Measurements from ENCODE around the gene ARF4.

The ARF4 gene

GRCh38 chr3:57577801-57578200 is 19.3 kb downstream of the ARF4 start:
- DNase-seq (ENCODE audit: low spot score) = no peak

GRCh38 chr3:57575966-57576626 is 21.0 kb downstream of the ARF4 start:
- peak; percentile 67 for DNase-seq (ENCODE audit: low spot score)

- DNase-seq (ENCODE audit: low spot score) = no peak
These were observed 25.0 kb downstream of the ARF4 start for GRCh38 chr3:57572096-57572495.

GRCh38 chr3:57570878-57571277 is 26.3 kb downstream of the ARF4 start:
- no peak for DNase-seq (ENCODE audit: low spot score)

GRCh38 chr3:57569859-57570450 is 27.2 kb downstream of the ARF4 start:
- DNase-seq (ENCODE audit: low spot score) = no peak

- DNase-seq (ENCODE audit: low spot score) = no peak
These were observed 37.6 kb downstream of the ARF4 start for GRCh38 chr3:57559526-57559925.

- no peak for DNase-seq (ENCODE audit: low spot score)
These were observed 40.0 kb downstream of the ARF4 start for GRCh38 chr3:57557085-57557537.

GRCh38 chr3:57556459-57557084 is 40.6 kb downstream of the ARF4 start:
- no peak for DNase-seq (ENCODE audit: low spot score)

GRCh38 chr3:57555738-57556458 is 41.2 kb downstream of the ARF4 start, which contains the start of gene PDE12:
PDE12 (plus strand) TSS chr3:57556274; CDS start chr3:57556380, 106 bp downstream.
- DNase-seq (ENCODE audit: low spot score) = peak; percentile 89

GRCh38 chr3:57555306-57555705 is 41.8 kb downstream of the ARF4 start:
- DNase-seq (ENCODE audit: low spot score) = no peak

GRCh38 chr3:57546616-57547015 is 50.5 kb downstream of the ARF4 start:
- no peak for DNase-seq (ENCODE audit: low spot score)

- peak; percentile 68 for DNase-seq (ENCODE audit: low spot score)
These were observed 51.4 kb downstream of the ARF4 start for GRCh38 chr3:57545636-57546268.

GRCh38 chr3:57544181-57545125 is 52.7 kb downstream of the ARF4 start, which contains the start of gene DNAH12:
DNAH12 (minus strand) TSS chr3:57544344; CDS start chr3:57542870, 1,474 bp downstream.
- DNase-seq (ENCODE audit: low spot score) = no peak

GRCh38 chr3:57538465-57538864 is 58.7 kb downstream of the ARF4 start:
- DNase-seq (ENCODE audit: low spot score) = no peak

- no peak for DNase-seq (ENCODE audit: low spot score)
These were observed 67.0 kb downstream of the ARF4 start for GRCh38 chr3:57530071-57530608.
